Activated naive CD4-positive, alpha-beta T cell treated with anti-CD3 and anti-CD28 coated beads, Interleukin-2, amount 10 ng/mL, durations not matched to agents 7 days and 5 days (primary cell): ENCODE results near the gene SHISA7.
"Not testable (repeated sequence)": the region's sequence is repeated elsewhere in the genome, so short reads cannot be mapped to it uniquely, and the experiment has no call there.

Source experiments
- CTCF ChIA-PET: fragments of 350-600 bp; sonication (Branson Sonifier 250); formaldehyde crosslinking; loops from one replicate; lab custom pipeline; 2021; ENCODE audit warnings: antibody characterized with exemption; lab: Charles Lee
- DNase-seq: peaks from one replicate; pipeline ENCODE4 v3.0.0-alpha.2; 2020
- H3K27ac Mint-ChIP-seq: one replicate; pipeline ENCODE4 v1.8.0; 2021; ENCODE audit warnings: mild to moderate bottlenecking, moderate library complexity, mixed read lengths
- H3K27me3 Mint-ChIP-seq: one replicate; pipeline ENCODE4 v1.8.0; 2021; ENCODE audit warnings: mild to moderate bottlenecking, mixed read lengths
- H3K36me3 Mint-ChIP-seq: one replicate; pipeline ENCODE4 v1.8.0; 2021; ENCODE audit warnings: mixed read lengths
- H3K4me1 Mint-ChIP-seq: one replicate; pipeline ENCODE4 v1.8.0; 2021; ENCODE audit warnings: mixed read lengths
- H3K4me3 Mint-ChIP-seq: one replicate; pipeline ENCODE4 v1.8.0; 2021; ENCODE audit warnings: mild to moderate bottlenecking, moderate library complexity, mixed read lengths
- H3K9me3 Mint-ChIP-seq: one replicate; pipeline ENCODE4 v1.8.0; 2021; ENCODE audit warnings: mixed read lengths

SHISA7 gene

DNA sequence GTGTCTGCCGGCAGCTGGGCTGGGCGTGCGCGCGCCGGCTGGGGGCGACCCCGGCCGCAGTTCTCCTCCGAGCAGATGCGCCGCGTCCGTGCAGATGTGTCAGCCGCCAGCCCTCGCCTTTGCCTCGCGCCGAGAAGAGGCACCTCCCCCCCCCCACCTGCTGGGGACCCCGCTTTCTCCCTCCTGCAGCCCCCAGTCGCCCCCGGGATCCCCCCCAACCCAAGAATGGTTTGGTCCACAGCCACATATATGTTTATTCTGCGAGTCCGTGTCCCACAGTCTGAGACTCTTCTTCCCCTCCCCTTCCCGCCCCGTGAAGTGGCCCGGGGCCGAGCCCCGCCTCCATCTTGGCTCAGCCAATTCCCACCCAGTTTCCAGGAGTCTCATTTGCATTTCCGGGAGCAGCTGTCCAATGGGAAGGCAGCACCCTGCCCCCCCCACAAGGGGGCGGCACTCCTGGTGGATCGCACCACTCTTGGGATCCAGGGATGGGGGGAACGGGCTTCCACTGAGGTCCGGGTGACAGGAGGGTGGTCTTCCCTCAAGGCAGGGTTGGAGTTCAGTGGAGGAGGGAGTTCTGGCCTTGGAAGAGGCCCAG, 9.7 kb upstream of the SHISA7 start:
- Mint-ChIP-seq H3K27ac (no peak overlapping the region), H3K36me3 (peaks cover 3% of the 10 kb centered on the region), H3K9me3 (no peaks in the 10 kb centered on the region), H3K27me3 (peaks cover 45% of the 10 kb centered on the region), H3K4me3 (no peak overlapping the region), H3K4me1 (peaks cover 6% of the 10 kb centered on the region)
- CTCF ChIA-PET, result interaction anchor here (0.5 to 2.3 kb wide), 4 partner anchors 16 to 441 kb away, joined by 3 to 8 read pairs (median 8); no protein-coding TSS in a partner anchor
- peak; percentile 59 for DNase-seq

DNA sequence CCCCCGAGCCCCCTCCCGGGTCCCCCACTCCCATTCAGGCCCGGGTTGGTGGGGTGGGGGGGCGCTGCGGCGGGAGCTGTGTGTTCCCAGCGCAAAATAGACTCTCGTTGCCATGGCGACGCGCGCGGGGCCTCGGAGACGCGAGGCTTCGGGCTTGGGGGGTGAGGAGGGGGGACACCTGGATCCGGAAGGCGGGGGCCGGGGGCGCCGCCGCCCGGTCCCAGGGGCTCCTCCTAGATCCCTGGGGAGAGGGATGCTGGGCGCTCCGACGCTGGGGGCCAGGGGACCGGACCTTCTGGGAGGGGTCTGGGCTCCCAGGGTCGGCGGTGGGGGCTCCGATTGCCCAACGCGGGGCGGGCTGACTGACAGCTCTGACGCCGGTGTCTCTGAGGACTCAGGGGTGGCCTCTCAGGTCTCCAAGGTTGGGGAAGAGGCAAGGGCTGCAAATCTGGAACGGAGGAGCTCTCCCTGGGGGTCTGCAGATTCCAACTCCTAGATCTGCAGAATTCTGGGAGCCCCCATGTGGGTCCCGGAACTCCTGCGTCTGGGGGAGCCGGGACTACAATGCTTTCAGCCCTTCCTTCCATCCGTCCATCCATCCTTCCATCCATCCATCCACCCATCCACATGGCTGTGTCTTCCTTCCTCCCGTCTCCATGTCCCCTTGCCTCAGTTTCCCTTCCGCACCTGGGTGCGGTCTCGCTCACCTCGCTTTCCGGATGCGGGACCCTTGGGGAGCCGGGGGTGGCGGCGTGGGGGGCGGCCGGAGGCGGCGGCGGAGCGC, 9.1 kb upstream of the SHISA7 start:
- Mint-ChIP-seq H3K4me1 (peaks cover 6% of the 10 kb centered on the region), H3K27me3 (peaks cover 45% of the 10 kb centered on the region), H3K27ac (no peak overlapping the region), H3K4me3 (no peak overlapping the region), H3K36me3 (peaks cover 3% of the 10 kb centered on the region), H3K9me3 (no peaks in the 10 kb centered on the region)
- CTCF ChIA-PET, result interaction anchor here (0.5 to 2.3 kb wide), 3 partner anchors 52 to 440 kb away, joined by 3 to 8 read pairs (median 7); no protein-coding TSS in a partner anchor
- peak; percentile 47 for DNase-seq

DNA sequence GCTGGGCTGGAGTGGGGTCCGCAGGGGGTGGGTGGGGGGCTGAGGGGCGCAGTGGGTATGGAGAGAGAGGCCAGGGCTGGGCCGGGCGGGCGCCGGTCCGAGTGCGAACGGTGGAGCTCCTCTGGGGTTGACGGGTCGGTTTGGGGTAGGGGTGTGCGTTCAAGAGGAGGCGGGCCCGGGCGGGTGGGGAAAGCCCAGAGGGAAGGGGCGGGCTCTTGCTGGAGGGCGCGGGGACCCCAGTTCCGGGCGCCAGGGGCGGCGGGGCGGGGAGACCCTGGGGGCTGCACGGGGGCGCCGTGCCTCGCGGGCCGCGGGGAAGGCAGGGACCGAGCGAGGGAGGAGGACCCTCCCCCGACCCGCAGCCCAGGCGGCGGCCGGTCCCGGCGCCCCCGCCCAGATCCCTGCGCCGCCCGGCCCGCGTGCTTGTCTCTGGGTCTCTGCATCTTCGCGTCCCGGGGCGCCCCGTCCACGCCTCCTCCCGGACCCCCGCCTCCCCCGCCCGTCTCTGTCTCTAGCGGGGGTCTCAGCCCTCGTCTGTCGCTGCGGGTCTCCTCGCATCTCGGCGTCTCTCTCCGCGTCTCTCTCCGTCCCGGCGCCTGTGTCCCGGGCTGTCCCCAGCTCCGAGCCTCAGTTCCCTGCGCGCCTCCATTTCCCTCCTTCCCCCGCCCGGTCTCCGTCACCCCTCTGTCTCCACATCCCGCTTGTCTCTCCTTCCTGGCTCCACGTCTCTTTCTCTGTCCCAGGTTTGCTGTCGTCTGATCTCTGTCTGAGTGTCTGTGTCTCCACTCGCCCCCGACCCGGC, 8.3 kb upstream of the SHISA7 start:
- Mint-ChIP-seq H3K4me1 (peaks cover 6% of the 10 kb centered on the region), H3K36me3 (peaks cover 3% of the 10 kb centered on the region), H3K4me3 (no peak overlapping the region), H3K27me3 (peaks cover 45% of the 10 kb centered on the region), H3K9me3 (no peaks in the 10 kb centered on the region), H3K27ac (no peak overlapping the region)
- CTCF ChIA-PET, result no interaction called here
- DNase-seq, result no peak

DNA sequence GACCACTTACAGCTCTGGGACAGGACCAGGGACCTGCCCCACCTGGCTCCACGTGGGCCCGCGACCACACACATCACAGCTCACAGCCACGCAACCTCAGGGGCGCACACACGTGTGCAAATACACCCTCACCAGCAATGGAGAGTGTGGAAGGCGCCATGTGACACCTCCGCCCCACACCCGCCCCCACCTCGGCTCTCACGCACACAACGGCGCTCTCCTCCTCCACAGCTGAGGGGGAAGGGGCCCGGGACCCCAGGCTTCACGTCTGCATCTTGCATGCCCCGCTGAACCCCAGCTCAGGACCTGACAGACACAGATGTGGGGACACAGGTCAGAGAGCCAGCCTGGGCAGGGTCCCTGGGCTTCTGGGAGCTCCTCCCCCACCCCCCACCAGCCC, 6.4 kb upstream of the SHISA7 start:
- CTCF ChIA-PET, result no interaction called here
- Mint-ChIP-seq H3K36me3 (peaks cover 3% of the 10 kb centered on the region), H3K27me3 (peaks cover 58% of the 10 kb centered on the region), H3K4me1 (peaks cover 6% of the 10 kb centered on the region), H3K27ac (no peak overlapping the region), H3K4me3 (no peak overlapping the region), H3K9me3 (no peaks in the 10 kb centered on the region)
- no peak for DNase-seq

DNA sequence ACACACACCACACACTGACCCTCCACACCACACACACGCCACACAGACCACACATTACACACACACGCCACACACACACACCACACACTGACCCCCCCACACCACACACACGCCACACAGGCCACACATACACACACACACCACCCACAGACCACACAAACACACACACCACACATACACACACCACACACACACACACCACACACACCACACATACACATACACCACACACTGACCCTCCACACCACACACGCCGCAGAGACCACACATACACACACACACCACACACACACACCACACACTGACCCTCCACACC, 5.0 kb upstream of the SHISA7 start:
- DNase-seq, H3K4me1 Mint-ChIP-seq, H3K9me3 Mint-ChIP-seq, H3K27ac Mint-ChIP-seq, H3K4me3 Mint-ChIP-seq, H3K36me3 Mint-ChIP-seq, CTCF ChIA-PET: not testable (repeated sequence)
- peaks cover 60% of the 10 kb centered on the region for H3K27me3 Mint-ChIP-seq

DNA sequence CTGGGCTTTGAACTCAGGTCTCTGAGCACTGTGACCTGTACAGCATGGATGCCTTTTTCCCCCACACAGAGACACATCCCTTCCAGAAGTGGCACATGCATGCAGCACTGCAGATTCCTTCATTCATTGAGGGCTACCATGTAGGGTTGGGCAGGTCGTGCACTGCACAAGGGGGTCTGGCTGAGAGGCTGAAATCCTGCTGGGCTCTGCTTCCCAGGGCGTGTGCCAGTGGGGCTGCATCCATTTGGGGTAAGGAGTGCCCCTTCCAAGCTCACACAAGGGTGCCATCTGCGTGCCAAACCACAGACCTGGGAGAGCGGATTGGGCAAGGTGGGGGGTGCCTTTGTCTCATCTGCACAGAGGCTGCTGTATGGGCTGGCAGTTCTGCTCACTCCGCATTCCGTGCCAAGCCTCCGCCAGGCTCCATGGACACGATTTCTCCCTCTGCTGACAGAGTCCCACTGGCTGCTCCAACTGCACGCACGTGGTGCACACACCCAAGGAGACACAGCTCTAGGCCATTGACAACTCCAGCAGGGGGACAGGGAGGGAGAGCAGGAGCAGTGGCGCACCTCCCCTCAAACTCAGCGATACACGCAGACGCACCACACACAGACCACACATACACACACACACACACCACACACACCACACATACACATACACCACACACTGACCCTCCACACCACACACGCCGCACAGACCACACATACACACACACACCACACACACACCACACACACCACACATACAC, 4.5 kb upstream of the SHISA7 start:
- Mint-ChIP-seq H3K9me3 (no peaks in the 10 kb centered on the region), H3K4me3 (no peak overlapping the region), H3K27ac (no peak overlapping the region), H3K36me3 (no peaks in the 10 kb centered on the region), H3K4me1 (peaks cover 5% of the 10 kb centered on the region), H3K27me3 (peaks cover 60% of the 10 kb centered on the region)
- DNase-seq, result no peak
- CTCF ChIA-PET, result no interaction called here

DNA sequence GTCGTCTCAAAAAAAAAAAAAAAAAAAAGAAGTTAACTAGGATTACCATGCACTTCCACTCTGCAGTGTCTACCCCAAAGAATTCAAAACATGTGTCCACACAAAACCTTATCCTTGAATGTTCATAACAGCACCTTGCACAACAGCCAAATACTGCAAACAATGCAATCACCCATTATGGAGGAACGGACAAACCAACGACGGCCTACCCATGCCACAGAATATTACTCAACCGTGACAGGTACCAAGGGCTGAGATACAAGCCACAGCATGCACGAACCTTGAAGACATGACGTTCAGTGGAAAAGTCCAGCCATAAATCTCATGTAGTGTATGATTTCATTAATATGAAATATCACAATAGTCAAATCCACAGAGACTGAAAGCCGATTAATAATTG, 3.0 kb upstream of the SHISA7 start:
- Mint-ChIP-seq H3K4me3 (no peak overlapping the region), H3K27ac (no peak overlapping the region)
- CTCF ChIA-PET, result no interaction called here

DNA sequence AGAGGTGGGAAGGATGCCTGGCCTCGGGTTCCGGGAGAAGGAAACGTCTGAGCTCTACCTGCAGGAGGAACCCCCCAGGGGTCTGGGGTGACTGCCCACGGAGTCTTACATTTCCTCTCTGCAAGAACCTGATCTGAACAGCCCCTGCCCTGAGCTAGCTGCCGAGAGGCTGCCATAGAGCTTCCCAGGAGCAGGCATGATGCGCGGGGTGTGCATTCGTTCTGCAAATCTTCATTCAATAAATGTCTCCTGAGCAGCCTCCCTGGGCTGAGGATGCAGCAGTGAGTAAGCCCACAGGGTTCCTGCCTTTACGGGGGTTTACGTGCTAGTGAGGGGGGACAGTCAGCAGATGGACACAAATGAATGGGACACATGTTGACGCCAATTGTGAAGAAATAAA, 1.5 kb upstream of the SHISA7 start:
- Mint-ChIP-seq H3K27me3 (peaks cover 65% of the 10 kb centered on the region), H3K36me3 (no peaks in the 10 kb centered on the region), H3K27ac (no peak overlapping the region), H3K4me1 (peaks cover 16% of the 10 kb centered on the region), H3K4me3 (no peak overlapping the region), H3K9me3 (no peaks in the 10 kb centered on the region)
- CTCF ChIA-PET, result interaction anchor here (1.1 kb wide), 1 partner anchor 58 kb away, joined by 3 read pairs; no protein-coding TSS in a partner anchor
- no peak for DNase-seq

More for the DNA sequence above, 3.0 kb upstream of the SHISA7 start:
- peaks cover 60% of the 10 kb centered on the region for H3K27me3 Mint-ChIP-seq
- no peaks in the 10 kb centered on the region for H3K9me3 Mint-ChIP-seq
- H3K4me1 Mint-ChIP-seq, result peaks cover 12% of the 10 kb centered on the region
- DNase-seq, result no peak
- no peaks in the 10 kb centered on the region for H3K36me3 Mint-ChIP-seq

DNA sequence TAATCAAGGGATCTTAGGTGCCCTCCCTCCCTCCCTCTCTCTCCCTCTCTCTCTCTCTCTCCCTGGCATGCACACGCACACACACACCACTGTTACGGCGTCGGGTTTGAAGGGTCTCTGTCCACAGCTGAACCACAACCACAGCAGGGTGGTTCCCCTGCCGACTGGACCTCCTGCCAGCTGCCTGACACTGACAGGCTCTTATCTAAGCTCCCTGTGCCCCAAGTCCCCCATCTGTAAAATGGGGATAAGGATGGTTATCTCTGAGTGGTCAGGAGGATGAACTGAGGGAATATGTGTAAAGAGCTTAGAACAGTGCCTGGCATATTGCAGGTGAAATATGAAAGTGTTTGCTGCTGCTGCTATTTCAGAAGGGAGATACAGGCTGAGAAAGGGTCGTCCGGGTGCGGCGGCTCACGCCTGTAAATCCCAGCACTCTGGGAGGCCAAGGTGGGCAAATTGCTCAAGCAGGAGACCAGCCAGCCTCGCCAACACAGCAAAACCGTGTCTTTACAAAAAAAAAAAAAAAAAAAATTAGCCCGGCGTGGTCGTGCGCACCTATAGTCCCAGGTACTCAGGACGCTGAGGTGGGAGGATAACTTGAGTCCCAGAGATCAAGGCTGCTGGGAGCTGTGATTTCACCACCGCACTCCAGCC, 852 bp upstream of the SHISA7 start:
- H3K36me3 Mint-ChIP-seq, result no peaks in the 10 kb centered on the region
- peaks cover 16% of the 10 kb centered on the region for H3K4me1 Mint-ChIP-seq
- no peak overlapping the region for H3K27ac Mint-ChIP-seq
- no peaks in the 10 kb centered on the region for H3K9me3 Mint-ChIP-seq
- peaks cover 72% of the 10 kb centered on the region for H3K27me3 Mint-ChIP-seq
- no peak overlapping the region for H3K4me3 Mint-ChIP-seq
- CTCF ChIA-PET, result no interaction called here
- DNase-seq, result no peak

DNA sequence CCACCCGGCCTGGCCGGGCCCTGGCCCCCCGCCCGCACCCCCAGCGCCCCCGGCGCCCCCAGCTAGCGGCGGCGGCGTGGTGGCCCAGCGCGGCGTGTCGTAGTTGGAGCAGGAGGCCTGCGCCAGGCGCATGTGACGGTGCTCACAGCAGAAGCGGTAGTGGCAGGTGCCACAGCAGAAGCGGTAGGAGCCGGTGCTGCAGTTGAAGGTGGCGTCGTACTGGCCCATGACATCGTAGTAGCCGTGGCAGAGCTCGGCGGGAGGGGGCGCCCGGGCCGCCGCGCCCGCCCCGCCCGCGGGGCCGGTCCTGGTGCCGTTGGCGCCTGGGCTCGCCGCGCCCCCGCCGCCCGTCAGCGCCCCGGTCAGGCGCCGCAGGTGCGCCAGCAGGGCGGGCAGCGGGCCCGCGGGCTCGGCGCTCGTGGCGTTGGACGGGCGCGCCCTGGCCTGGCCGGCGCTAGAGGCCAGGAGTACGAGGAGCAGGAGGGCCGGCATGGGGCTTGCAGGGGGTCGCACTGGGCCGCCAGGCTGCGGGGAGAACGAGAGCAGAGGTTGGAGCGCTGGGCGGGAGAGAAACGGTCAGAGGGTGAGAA, 633 bp downstream of the SHISA7 start:
- DNase-seq, result no peak
- peaks cover 87% of the 10 kb centered on the region for H3K27me3 Mint-ChIP-seq
- H3K36me3 Mint-ChIP-seq, result no peaks in the 10 kb centered on the region
- peaks cover 16% of the 10 kb centered on the region for H3K4me1 Mint-ChIP-seq
- no peaks in the 10 kb centered on the region for H3K9me3 Mint-ChIP-seq
- CTCF ChIA-PET, result no interaction called here
- no peak overlapping the region for H3K4me3 Mint-ChIP-seq
- no peak overlapping the region for H3K27ac Mint-ChIP-seq

DNA sequence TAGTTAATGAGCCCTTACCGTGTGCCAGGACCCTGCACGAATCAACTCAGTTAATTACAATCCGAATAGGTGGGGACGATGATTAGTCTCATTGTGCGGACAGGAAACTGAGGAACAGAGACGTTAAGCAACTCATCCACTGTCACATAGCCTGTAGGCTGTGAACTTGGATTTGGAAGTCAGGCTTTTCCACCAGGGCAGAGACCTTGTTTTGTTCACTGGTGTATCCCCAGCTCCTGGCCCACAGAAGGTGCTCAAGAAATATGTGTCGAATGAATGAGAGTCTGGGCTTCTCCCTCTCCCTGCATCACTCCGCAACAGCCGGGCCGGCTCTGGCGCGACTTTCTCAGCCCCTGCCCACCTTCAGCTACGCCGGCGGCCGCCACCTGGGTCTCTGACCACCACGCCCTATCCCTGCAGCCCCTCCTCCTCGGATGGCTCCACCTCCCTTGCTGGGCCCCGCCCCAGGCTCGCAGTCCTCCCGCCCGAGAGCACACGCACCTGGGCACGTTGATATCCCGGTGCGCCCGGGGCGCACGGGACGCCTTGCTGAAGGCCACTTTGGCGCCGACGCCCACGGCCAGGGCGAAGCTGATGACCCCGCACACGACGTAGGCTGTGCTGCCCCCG, 1.3 kb downstream of the SHISA7 start:
- peaks cover 16% of the 10 kb centered on the region for H3K4me1 Mint-ChIP-seq
- CTCF ChIA-PET, result no interaction called here
- H3K4me3 Mint-ChIP-seq, result no peak overlapping the region
- H3K36me3 Mint-ChIP-seq, result no peaks in the 10 kb centered on the region
- peak overlapping the region; percentile 60 for H3K27ac Mint-ChIP-seq
- no peak for DNase-seq
- no peaks in the 10 kb centered on the region for H3K9me3 Mint-ChIP-seq
- peaks cover 93% of the 10 kb centered on the region for H3K27me3 Mint-ChIP-seq

DNA sequence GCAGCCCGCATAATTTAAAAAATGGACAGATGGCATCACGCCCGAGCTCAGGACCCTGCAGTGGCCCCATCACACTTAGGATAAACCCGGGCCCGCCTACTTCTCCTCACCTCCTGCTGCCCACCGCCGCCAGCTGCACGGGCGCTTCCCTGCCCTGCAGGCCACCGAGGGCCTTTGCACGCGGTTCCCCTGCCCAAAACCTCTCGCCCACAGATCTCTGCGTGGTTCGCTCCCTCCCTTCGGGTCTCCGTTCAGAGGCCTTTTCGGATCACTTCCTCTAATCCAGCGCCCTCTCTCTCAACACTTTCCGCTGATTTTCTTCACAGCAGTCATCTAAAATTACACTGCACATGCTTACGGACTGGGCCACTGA, 1.8 kb downstream of the SHISA7 start:
- CTCF ChIA-PET, result no interaction called here
- no peak overlapping the region for H3K4me3 Mint-ChIP-seq
- peak overlapping the region; percentile 60 for H3K27ac Mint-ChIP-seq
- H3K9me3 Mint-ChIP-seq, result no peaks in the 10 kb centered on the region
- H3K27me3 Mint-ChIP-seq, result peaks cover 98% of the 10 kb centered on the region
- peaks cover 16% of the 10 kb centered on the region for H3K4me1 Mint-ChIP-seq
- H3K36me3 Mint-ChIP-seq, result no peaks in the 10 kb centered on the region
- DNase-seq, result no peak
